H1 (cell line): ENCODE results near the gene UBE2B. TPM values are rescaled to one million over a fixed set of nuclear protein-coding genes. Genes with fewer than 3 reads are reported as not detected.

Experiments
- CTCF ChIA-PET: fragments of 300-600 bp; sonication (Branson Sonifier 250); formaldehyde crosslinking; loops from one replicate; lab custom pipeline; 2021; ENCODE audit not compliant: partially characterized antibody; lab: Charles Lee
- POLR2A ChIA-PET: fragments of 300-600 bp; sonication (Branson Sonifier 250); formaldehyde crosslinking; loops from one replicate; lab custom pipeline; 2021; ENCODE audit warnings: inconsistent platforms; ENCODE audit not compliant: partially characterized antibody; lab: Charles Lee
- DNase-seq, 2 experiments: peaks; one replicate each; pipeline versions ENCODE4 v3.0.0 to v3.0.0-alpha.2; 2010 to 2022; ENCODE audit warnings: low spot score in 2 of 2, low read depth in 1 of 2, mixed read lengths in 1 of 2
- FAIRE-seq: peaks from 2 replicates; lab custom pipeline; 2011; peaks lifted over from hg19 to GRCh38; lab: Jason Lieb, UNC
- H2AFZ ChIP-seq: 2 replicates; pipeline ENCODE4 v1.8.1; 2012; ENCODE audit warnings: low read length, inconsistent platforms
- H2AK5ac ChIP-seq: 2 replicates; pipeline ENCODE4 v1.6.1; 2013; ENCODE audit warnings: low read depth, low read length
- H2BK120ac ChIP-seq: replicated peaks from 2 replicates; pipeline ENCODE3; 2013; ENCODE audit warnings: low read depth, low read length, inconsistent platforms
- H2BK12ac ChIP-seq: 2 replicates; pipeline ENCODE4 v1.6.1; 2013; ENCODE audit warnings: low read depth, low read length
- H2BK15ac ChIP-seq: 2 replicates; pipeline ENCODE4 v1.6.1; 2013; ENCODE audit warnings: low read length
- H2BK20ac ChIP-seq: 2 replicates; pipeline ENCODE4 v1.6.1; 2013; ENCODE audit warnings: low read length
- H2BK5ac ChIP-seq: 2 replicates; pipeline ENCODE4 v1.6.1; 2013; ENCODE audit warnings: low read depth, low read length
- H3K14ac ChIP-seq: 2 replicates; pipeline ENCODE4 v1.6.1; 2013; ENCODE audit warnings: inconsistent platforms; ENCODE audit not compliant: insufficient read length
- H3K18ac ChIP-seq: 2 replicates; pipeline ENCODE4 v1.6.1; 2013; ENCODE audit warnings: low read length; ENCODE audit errors: extremely low read depth
- H3K23ac ChIP-seq: 2 replicates; pipeline ENCODE4 v1.6.1; 2013; ENCODE audit warnings: inconsistent platforms; ENCODE audit not compliant: insufficient read length
- H3K23me2 ChIP-seq: 2 replicates; pipeline ENCODE4 v1.6.1; 2013; ENCODE audit warnings: low read depth, low read length
- H3K27ac ChIP-seq: 2 replicates; pipeline ENCODE4 v1.6.1; 2011; ENCODE audit warnings: low read depth, low read length, inconsistent platforms
- H3K27me3 ChIP-seq, 4 experiments: replicated peaks in 1 of 4; 1 replicate in 1 of 4; 2 replicates in 3 of 4; pipeline versions ENCODE4 v1.6.1 to v1.8.1; 2011 to 2013; ENCODE audit warnings: low read length in 3 of 4, mild to moderate bottlenecking in 3 of 4, inconsistent platforms in 2 of 4, mixed read lengths in 2 of 4, moderate library complexity in 1 of 4; ENCODE audit not compliant: control insufficient read depth in 3 of 4, insufficient read depth in 3 of 4; ENCODE audit errors: extremely low read depth in 1 of 4
- H3K36me3 ChIP-seq, 4 experiments: 2 replicates each; pipeline versions ENCODE4 v1.6.1 to v1.8.1; 2011 to 2013; ENCODE audit warnings: mild to moderate bottlenecking in 4 of 4, low read length in 3 of 4, moderate library complexity in 2 of 4, control low read depth in 1 of 4, inconsistent platforms in 1 of 4; ENCODE audit not compliant: insufficient read depth in 4 of 4, control insufficient read depth in 2 of 4
- H3K4ac ChIP-seq: replicated peaks from 2 replicates; pipeline ENCODE3; 2013; ENCODE audit warnings: low read length, low read depth, mixed read lengths, inconsistent platforms; ENCODE audit not compliant: insufficient read length
- H3K4me1 ChIP-seq, 4 experiments: replicated peaks in 1 of 4; 1 replicate in 1 of 4; 2 replicates in 3 of 4; pipeline versions ENCODE4 v1.6.1 to v1.8.1; 2011 to 2013; ENCODE audit warnings: low read length in 3 of 4, inconsistent platforms in 2 of 4, mixed read lengths in 1 of 4; ENCODE audit not compliant: insufficient read depth in 4 of 4, control insufficient read depth in 3 of 4
- H3K4me2 ChIP-seq, 2 experiments: 2 replicates each; pipeline versions ENCODE4 v1.6.1 to v1.8.1; 2011 to 2013; ENCODE audit warnings: low read depth in 2 of 2, low read length in 2 of 2, control low read depth in 1 of 2, inconsistent platforms in 1 of 2, mild to moderate bottlenecking in 1 of 2; ENCODE audit not compliant: insufficient read depth in 1 of 2
- H3K4me3 ChIP-seq, 4 experiments: fragments of 200-600, 300-600 bp in 1 of 4; sonication (generic), shearing (Covaris generic), sonication (Bioruptor Twin) in 1 of 4; 2 replicates each; pipeline versions ENCODE4 v1.5.1 to v1.8.1; 2011 to 2016; ENCODE audit warnings: low read length in 4 of 4, low read depth in 3 of 4, control low read depth in 2 of 4, inconsistent platforms in 2 of 4, mild to moderate bottlenecking in 2 of 4, mixed read lengths in 1 of 4, moderate library complexity in 1 of 4; ENCODE audit not compliant: insufficient read depth in 2 of 4; ENCODE audit errors: extremely low read depth in 1 of 4
- H3K56ac ChIP-seq: replicated peaks from 2 replicates; pipeline ENCODE3; 2013; ENCODE audit warnings: low read depth, mild to moderate bottlenecking, mixed read lengths, low read length, inconsistent platforms; ENCODE audit not compliant: insufficient read length
- H3K79me1 ChIP-seq: 2 replicates; pipeline ENCODE4 v1.6.1; 2013; ENCODE audit warnings: low read depth, low read length, control low read depth
- H3K79me2 ChIP-seq, 2 experiments: 2 replicates each; pipeline versions ENCODE4 v1.6.1 to v1.8.1; 2012 to 2013; ENCODE audit warnings: low read length in 2 of 2, mild to moderate bottlenecking in 2 of 2, inconsistent platforms in 1 of 2; ENCODE audit not compliant: insufficient read depth in 2 of 2, control insufficient read depth in 1 of 2
- H3K9ac ChIP-seq, 4 experiments: replicated peaks in 1 of 4; 1 replicate in 1 of 4; 2 replicates in 3 of 4; pipeline versions ENCODE4 v1.6.1 to v1.8.1; 2011 to 2013; ENCODE audit warnings: low read depth in 3 of 4, low read length in 3 of 4, control low read depth in 2 of 4, mild to moderate bottlenecking in 2 of 4, moderate library complexity in 2 of 4, inconsistent platforms in 1 of 4; ENCODE audit errors: extremely low read depth in 1 of 4
- H3K9me3 ChIP-seq, 2 experiments: 2 replicates each; pipeline versions ENCODE4 v1.6.1 to v1.8.1; 2012 to 2013; ENCODE audit warnings: mild to moderate bottlenecking in 2 of 2, moderate library complexity in 2 of 2, control low read depth in 1 of 2, inconsistent platforms in 1 of 2, low read depth in 1 of 2, low read length in 1 of 2, mixed read lengths in 1 of 2; ENCODE audit not compliant: insufficient read depth in 2 of 2
- H4K20me1 ChIP-seq, 2 experiments: replicated peaks in 1 of 2; 2 replicates each; pipeline versions ENCODE3 to v1.8.1; 2011 to 2013; ENCODE audit warnings: inconsistent platforms in 2 of 2, low read length in 2 of 2, mild to moderate bottlenecking in 1 of 2; ENCODE audit not compliant: insufficient read depth in 2 of 2, control insufficient read depth in 1 of 2
- H4K5ac ChIP-seq: 2 replicates; pipeline ENCODE4 v1.6.1; 2013; ENCODE audit warnings: low read length, low read depth, mixed read lengths, inconsistent platforms; ENCODE audit not compliant: insufficient read length
- H4K8ac ChIP-seq: 2 replicates; pipeline ENCODE4 v1.8.0; 2013; ENCODE audit warnings: mild to moderate bottlenecking, moderate library complexity, low read length, inconsistent platforms; ENCODE audit not compliant: insufficient read depth; ENCODE audit errors: extremely low read depth
- H4K91ac ChIP-seq: replicated peaks from 2 replicates; pipeline ENCODE3; 2013; ENCODE audit warnings: low read length, mixed read lengths, inconsistent platforms; ENCODE audit not compliant: insufficient read length
- CBX5 ChIP-seq: fragments of 300-800, 300-1000 bp; sonication (generic); IDR thresholded peaks from 2 replicates; pipeline ENCODE4 v1.7.1; 2016; ENCODE audit warnings: antibody characterized with exemption, low read length, low read depth
- KDM5A ChIP-seq: fragments of 200-600 bp; IDR thresholded peaks from 2 replicates; pipeline ENCODE4 v1.7.1; 2012; ENCODE audit warnings: mild to moderate bottlenecking, low read length, inconsistent platforms, mixed read lengths
- POLR2AphosphoS5 ChIP-seq: IDR thresholded peaks from 2 replicates; pipeline ENCODE4 v1.6.1; 2011; ENCODE audit warnings: low read depth, low read length
- WGBS, 2 experiments: shearing (Covaris generic) in 1 of 2; methylation state at CpG; one replicate each; pipeline versions ENCODE4 v1.1.6 to v1.1.7; 2013 to 2015; ENCODE audit warnings: low lambda C conversion rate in 2 of 2, mixed read lengths in 2 of 2, inconsistent platforms in 1 of 2, low coverage in 1 of 2, missing lambda C conversion rate in 1 of 2; ENCODE audit not compliant: insufficient replicate concordance in 2 of 2, insufficient coverage in 1 of 2, insufficient read length in 1 of 2; ENCODE audit errors: extremely low coverage in 1 of 2, missing lambda C conversion rate in 1 of 2; 5-methylcytosine and 5-hydroxymethylcytosine counted together
- polyA plus RNA-seq, 7 experiments: library from polyadenylated mRNA; depleted of rRNA in 3 of 7; stranded (reverse) in 5 of 7; unstranded in 2 of 7; fragments of >200 nt in 5 of 7; fragments of 200-250 nt in 2 of 7; gene quantifications; 1 replicate in 5 of 7; 2 replicates in 1 of 7; 4 replicates in 1 of 7; pipeline versions ENCODE4 v1.2.1 to v1.2.3, GENCODE V29; 2011 to 2013; ENCODE audit warnings: missing spikeins in 2 of 7, mixed read lengths in 2 of 7
- total RNA-seq: library from RNA; stranded (reverse); fragmentation: NEBNext Ultra II Directional; extraction: Animal tissue kit (Norgen Biotek cat#: 25700); gene quantifications from 2 replicates; pipeline ENCODE4 v1.2.1, GENCODE V29; 2021

Gene UBE2B
- total and polyA plus RNA-seq, 2 of the 8 experiments (the other 6 are each of a cell fraction or from before 2014, with no cell fraction given) = 15.9 to 46.8 TPM

GRCh38 chr5:134440201-134440755, 68.9 kb downstream of the UBE2B start:
- Histone ChIP-seq H2AFZ (no peak overlapping the region), H3K18ac (no peak overlapping the region), H3K79me1 (no peaks in the 10 kb centered on the region; the same call in 1 of the 2 replicates), H2BK15ac (no peak overlapping the region), H3K9me3 (no peaks in the 10 kb centered on the region), H3K27ac (no peak overlapping the region), H2BK12ac (0 out of 2 replicates have a peak overlapping the region, but pooled peaks have one; percentile 56), H3K4me1 (peaks cover 0 to 7% (median 4%) of the 10 kb centered on the region in 4 experiments; a peak in 2 of 7 replicates), H2BK5ac (no peak overlapping the region), H3K79me2 (no peaks in the 10 kb centered on the region), H3K14ac (no peak overlapping the region), H3K23ac (no peak overlapping the region), H3K23me2 (no peaks in the 10 kb centered on the region), H3K27me3 (no peaks in the 10 kb centered on the region), H3K36me3 (0 out of 8 replicates have a peak, but pooled peaks cover 0 to 3% (median 0%) of the 10 kb centered on the region in 4 experiments), H3K56ac (no peak overlapping the region), H3K4me3 (no peak overlapping the region), H2BK20ac (no peak overlapping the region), H4K8ac (no peak overlapping the region), H3K9ac (no peak overlapping the region), H2BK120ac (no peak overlapping the region), H3K4me2 (no peak overlapping the region), H2AK5ac (no peak overlapping the region), H4K20me1 (peaks cover 0 to 3% of the 10 kb centered on the region in 2 experiments), H3K4ac (peak overlapping the region; percentile 6), H4K91ac (no peak overlapping the region), H4K5ac (no peak overlapping the region)
- ChIA-PET POLR2A (interaction anchor here (1.9 to 4.7 kb wide), 5 partner anchors 15 to 85 kb away, joined by 4 to 19 read pairs (median 8); partner anchors contain the start of gene JADE2), CTCF (interaction anchor here (0.6 to 3.8 kb wide), 2 partner anchors 12 to 89 kb away, joined by 4 to 17 read pairs; no protein-coding TSS in a partner anchor)
- TF ChIP-seq POLR2AphosphoS5 (no peak), KDM5A (no peak), CBX5 (no peak)
- DNase-seq (no peak), FAIRE-seq (no peak)
- WGBS, 2 experiments = 68% methylated on average over 3 of the region's 3 CpGs; no CpG with 5 or more reads in 1 of the 2 experiments
